GM12873 (cell line): ENCODE results near the gene TOX2.

Experiments used
- CTCF ChIP-seq: IDR thresholded peaks from 2 replicates; pipeline ENCODE4 v1.5.1; 2012; ENCODE audit warnings: low read depth, mild to moderate bottlenecking, moderate library complexity, low read length, control low read depth; ENCODE audit not compliant: insufficient read depth; ENCODE audit errors: missing control alignments

TOX2 gene

GRCh38 chr20:43941476-43942200, 27.0 kb downstream of the TOX2 start:
- no peak for TF ChIP-seq CTCF

GRCh38 chr20:43942201-43942590, 27.5 kb downstream of the TOX2 start:
- TF ChIP-seq CTCF = no peak

GRCh38 chr20:43942667-43943285, 28.1 kb downstream of the TOX2 start:
- no peak for TF ChIP-seq CTCF

GRCh38 chr20:43943725-43944124, 29.1 kb downstream of the TOX2 start:
- no peak for TF ChIP-seq CTCF

- no peak for TF ChIP-seq CTCF
Observed at GRCh38 chr20:43944653-43945235, 30.1 kb downstream of the TOX2 start.

- TF ChIP-seq CTCF = no peak
Observed at GRCh38 chr20:43945391-43946205, 30.9 kb downstream of the TOX2 start.

- TF ChIP-seq CTCF = no peak
Observed at GRCh38 chr20:43946206-43946491, 31.5 kb downstream of the TOX2 start.
